Mammary epithelial cell (primary cell): ENCODE results near the gene ERMARD.

ENCODE experiments used
- CTCF ChIP-seq, 2 donors: IDR thresholded peaks in 1 of 2; conservative IDR thresholded peaks in 1 of 2; 2 replicates each; pipeline ENCODE4 v1.5.1; 2011 to 2012; ENCODE audit warnings: inconsistent platforms in 2 of 2, low read length in 2 of 2, mild to moderate bottlenecking in 2 of 2, control low read depth in 1 of 2, low read depth in 1 of 2; ENCODE audit not compliant: insufficient read depth in 1 of 2; ENCODE audit errors: extremely low read depth in 1 of 2
- EZH2 ChIP-seq: IDR thresholded peaks from 2 replicates; pipeline ENCODE4 v1.6.1; 2012; ENCODE audit warnings: low read length, inconsistent platforms, borderline replicate concordance

- no peak for TF ChIP-seq CTCF (conservative IDR thresholded peaks at IDR 0.05 in 1 of 2, IDR thresholded peaks at IDR 0.05 in 1 of 2; ENCODE audit: extremely low read depth in 1 of 2, insufficient read depth in 1 of 2, low read depth in 1 of 2, low read length in 2 of 2)
- TF ChIP-seq EZH2 = no peak
Observed at GRCh38 chr6:169701954-169702839, 49.2 kb upstream of the ERMARD start, which contains the start of the genes C6orf120 and WDR27.
